Prostate gland (tissue), 2 donors: ENCODE results near the gene GPN2. TPM values are rescaled to one million over a fixed set of nuclear protein-coding genes. Genes with fewer than 3 reads are reported as not detected.
A peak's percentile ranks its signal among the peaks of the same experiment; 100 is the strongest.
"Not testable (repeated sequence)": the region's sequence is repeated elsewhere in the genome, so short reads cannot be mapped to it uniquely, and the experiment has no call there.

Source experiments
- DNase-seq: peaks from one replicate; pipeline ENCODE4 v3.0.0-alpha.2; 2019; ENCODE audit warnings: low spot score
- H3K27ac ChIP-seq, 2 donors: fragments of 200-600 bp; sonication (generic); 2 replicates each; pipeline ENCODE4 v1.5.1; 2017 to 2019
- H3K27me3 ChIP-seq: fragments of 200-600 bp; sonication (generic); replicated peaks from 2 replicates; pipeline ENCODE4 v1.5.1; 2019; ENCODE audit not compliant: insufficient read depth
- H3K36me3 ChIP-seq, 2 donors: fragments of 200-600 bp; sonication (generic); 1 replicate in 1 of 2; 2 replicates in 1 of 2; pipeline versions ENCODE4 v1.5.1 to v1.8.1; 2017 to 2019
- H3K4me1 ChIP-seq: fragments of 200-600 bp; sonication (generic); replicated peaks from 2 replicates; pipeline ENCODE4 v1.5.1; 2019
- H3K4me3 ChIP-seq, 2 donors: fragments of 200-600 bp; sonication (generic); 2 replicates each; pipeline ENCODE4 v1.5.1; 2017 to 2019
- H3K9me3 ChIP-seq: fragments of 200-600 bp; sonication (generic); 2 replicates; pipeline ENCODE4 v1.5.1; 2017
- POLR2A ChIP-seq: fragments of 450-650 bp; IDR thresholded peaks from one replicate; pipeline ENCODE4 v1.6.1; 2016; ENCODE audit warnings: antibody characterized with exemption, mild to moderate bottlenecking
- POLR2AphosphoS5 ChIP-seq: sonication (generic); formaldehyde crosslinking; IDR thresholded peaks from one replicate; pipeline ENCODE4 v1.6.1; 2017; ENCODE audit warnings: antibody characterized with exemption
- WGBS: methylation state at CpG from one replicate; pipeline ENCODE4 v1.1.5; 2018; 5-methylcytosine and 5-hydroxymethylcytosine counted together
- intact Hi-C: fragments of 100-400 bp; cut with DNase I; formaldehyde crosslinking; loops from one replicate; pipeline ENCODE4 v1.14.2; 2022
- total RNA-seq, 2 donors: library from RNA; depleted of rRNA; stranded (reverse); fragments of >200 nt; gene quantifications; one replicate each; pipeline ENCODE4 v1.1.0, GENCODE V29; 2016
- TF ChIP-seq, protein P1 (sequence below), 4 experiments: fragments of 200-600 bp in 2 of 4; fragments of 450-650 bp in 2 of 4; sonication (generic) in 2 of 4; IDR thresholded peaks; 1 replicate in 3 of 4; 2 replicates in 1 of 4; pipeline ENCODE4 v1.5.1; 2016 to 2019; ENCODE audit warnings: antibody characterized with exemption in 4 of 4, mild to moderate bottlenecking in 2 of 4, moderate library complexity in 2 of 4

Gene GPN2
- total RNA-seq, 2 donors from 2014 or later = 15.7 to 26.0 TPM

DNA sequence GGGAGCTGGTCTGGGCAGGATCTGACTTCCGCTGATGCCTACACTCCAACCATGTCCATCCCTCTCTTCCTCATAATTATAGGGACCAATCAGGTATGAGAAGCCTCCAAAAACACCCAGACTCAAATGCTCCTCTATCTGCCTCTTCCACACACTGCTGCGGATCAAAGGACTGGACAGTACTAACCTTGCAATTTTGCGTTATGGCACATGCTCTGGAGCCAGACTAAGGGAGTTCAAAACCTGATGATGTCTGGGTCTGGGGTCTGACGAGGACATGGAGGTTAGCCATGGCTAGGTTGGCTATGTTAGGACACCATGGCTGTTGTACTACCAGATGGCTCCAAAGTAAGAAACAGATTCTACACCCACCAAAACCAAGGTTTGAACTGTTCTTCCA lies 10.3 kb downstream of the GPN2 start:
- intact Hi-C loops = loop anchor here (10.0 kb wide), 1 partner anchor 275 kb away; no protein-coding TSS in a partner anchor

DNA sequence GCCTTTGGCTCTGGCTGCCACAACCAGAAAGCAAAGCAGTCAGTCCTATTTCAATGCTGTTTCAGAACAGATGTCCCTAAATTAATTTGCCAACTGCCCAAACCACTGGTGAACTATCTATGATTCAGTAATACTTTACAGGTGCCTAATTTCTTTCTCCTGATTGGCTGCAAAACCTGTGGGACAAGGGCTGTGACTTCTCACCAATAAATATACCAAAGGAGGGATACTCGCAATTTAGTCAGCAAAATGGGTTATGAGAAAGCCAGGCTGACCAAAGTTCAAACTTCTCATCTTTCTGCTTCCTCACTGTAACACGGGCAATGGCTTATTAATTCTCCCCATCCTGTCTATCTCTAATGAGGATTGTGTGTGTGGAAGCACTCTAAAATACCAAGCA lies 12.8 kb downstream of the GPN2 start:
- intact Hi-C loops = loop anchor here (2.0 to 10.0 kb wide), 2 partner anchors 25 to 273 kb away; no protein-coding TSS in a partner anchor
- no peaks in the 10 kb centered on the region for H3K27me3 ChIP-seq
- peaks cover 0 to 10% of the 10 kb centered on the region in 2 donors for H3K36me3 ChIP-seq
- 33% methylated on average over 2 of the region's 2 CpGs for WGBS
- peaks cover 3% of the 10 kb centered on the region for H3K4me1 ChIP-seq
- no peak overlapping the region for H3K27ac ChIP-seq
- DNase-seq = no peak
- TF ChIP-seq POLR2AphosphoS5 (no peak), POLR2A (no peak)
- TF ChIP-seq, protein P1, sequence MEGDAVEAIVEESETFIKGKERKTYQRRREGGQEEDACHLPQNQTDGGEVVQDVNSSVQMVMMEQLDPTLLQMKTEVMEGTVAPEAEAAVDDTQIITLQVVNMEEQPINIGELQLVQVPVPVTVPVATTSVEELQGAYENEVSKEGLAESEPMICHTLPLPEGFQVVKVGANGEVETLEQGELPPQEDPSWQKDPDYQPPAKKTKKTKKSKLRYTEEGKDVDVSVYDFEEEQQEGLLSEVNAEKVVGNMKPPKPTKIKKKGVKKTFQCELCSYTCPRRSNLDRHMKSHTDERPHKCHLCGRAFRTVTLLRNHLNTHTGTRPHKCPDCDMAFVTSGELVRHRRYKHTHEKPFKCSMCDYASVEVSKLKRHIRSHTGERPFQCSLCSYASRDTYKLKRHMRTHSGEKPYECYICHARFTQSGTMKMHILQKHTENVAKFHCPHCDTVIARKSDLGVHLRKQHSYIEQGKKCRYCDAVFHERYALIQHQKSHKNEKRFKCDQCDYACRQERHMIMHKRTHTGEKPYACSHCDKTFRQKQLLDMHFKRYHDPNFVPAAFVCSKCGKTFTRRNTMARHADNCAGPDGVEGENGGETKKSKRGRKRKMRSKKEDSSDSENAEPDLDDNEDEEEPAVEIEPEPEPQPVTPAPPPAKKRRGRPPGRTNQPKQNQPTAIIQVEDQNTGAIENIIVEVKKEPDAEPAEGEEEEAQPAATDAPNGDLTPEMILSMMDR (IDR thresholded peaks at IDR 0.05) = no peak
- H3K9me3 ChIP-seq = no peaks in the 10 kb centered on the region
- H3K4me3 ChIP-seq = no peak overlapping the region

More for the DNA sequence above, 10.3 kb downstream of the GPN2 start:
- Histone ChIP-seq H3K27ac (no peak overlapping the region), H3K9me3 (no peaks in the 10 kb centered on the region), H3K4me3 (no peak overlapping the region), H3K4me1 (peaks cover 3% of the 10 kb centered on the region), H3K36me3 (peaks cover 0 to 23% of the 10 kb centered on the region in 2 donors), H3K27me3 (no peaks in the 10 kb centered on the region)
- TF ChIP-seq, protein P1 (IDR thresholded peaks at IDR 0.05) = no peak
- DNase-seq = no peak
- WGBS = 89% methylated on average over 4 of the region's 4 CpGs

DNA sequence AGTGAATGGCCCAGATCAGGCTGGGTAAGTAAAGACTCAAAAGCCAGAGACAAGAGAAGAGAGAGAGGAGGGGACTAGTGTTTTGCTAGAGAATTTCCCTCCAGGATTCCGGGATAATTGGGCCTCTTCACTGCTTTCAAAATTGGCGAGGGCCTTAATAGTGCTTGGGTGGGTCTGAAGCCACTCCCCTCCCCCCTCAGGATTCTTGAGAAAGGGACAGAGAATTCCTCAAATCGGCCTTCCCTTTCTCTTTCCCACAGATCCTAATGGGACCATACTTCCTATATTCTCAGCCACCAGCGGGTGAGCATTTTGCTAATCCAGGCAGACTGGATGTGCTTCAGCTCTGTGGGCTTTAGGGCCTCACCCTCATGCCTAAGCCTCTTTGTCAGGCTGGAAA lies 15.2 kb downstream of the GPN2 start:
- H3K27ac ChIP-seq = no peak overlapping the region
- no peak overlapping the region for H3K4me3 ChIP-seq
- 60% methylated on average over 4 of the region's 4 CpGs for WGBS
- DNase-seq = no peak
- H3K27me3 ChIP-seq = no peaks in the 10 kb centered on the region
- H3K36me3 ChIP-seq = peaks cover 0 to under 1% of the 10 kb centered on the region in 2 donors
- peaks cover 3% of the 10 kb centered on the region for H3K4me1 ChIP-seq
- TF ChIP-seq POLR2A = no peak
- no peak for TF ChIP-seq POLR2AphosphoS5
- TF ChIP-seq, protein P1 (IDR thresholded peaks at IDR 0.05) = no peak
- intact Hi-C loops = loop anchor here (10.0 kb wide), 1 partner anchor 270 kb away; no protein-coding TSS in a partner anchor
- no peaks in the 10 kb centered on the region for H3K9me3 ChIP-seq

DNA sequence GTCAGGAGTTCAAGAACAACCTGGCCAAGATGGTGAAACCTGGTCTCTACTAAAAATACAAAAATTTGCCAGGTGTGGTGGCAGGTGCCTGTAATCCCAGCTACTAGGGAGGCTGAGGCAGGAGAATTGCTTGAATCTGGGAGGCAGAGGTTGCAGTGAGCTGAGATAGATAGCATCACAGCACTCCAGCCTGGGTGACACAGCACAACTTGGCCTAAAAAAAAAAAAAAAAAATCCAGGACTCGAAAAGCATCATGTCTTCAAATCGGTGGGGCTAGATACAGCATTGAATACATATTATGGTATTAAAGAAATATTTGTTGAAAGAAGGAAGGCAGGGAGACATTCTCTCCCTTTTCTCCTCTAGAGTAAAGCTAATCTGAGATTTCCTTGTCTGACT lies 17.0 kb downstream of the GPN2 start:
- H3K27me3 ChIP-seq, H3K4me1 ChIP-seq, H3K9me3 ChIP-seq, H3K27ac ChIP-seq, H3K36me3 ChIP-seq, DNase-seq, H3K4me3 ChIP-seq: not testable (repeated sequence)
- WGBS = 69% methylated on average over 2 of the region's 2 CpGs
- intact Hi-C loops = loop anchor here (10.0 kb wide), 1 partner anchor 268 kb away; no protein-coding TSS in a partner anchor

DNA sequence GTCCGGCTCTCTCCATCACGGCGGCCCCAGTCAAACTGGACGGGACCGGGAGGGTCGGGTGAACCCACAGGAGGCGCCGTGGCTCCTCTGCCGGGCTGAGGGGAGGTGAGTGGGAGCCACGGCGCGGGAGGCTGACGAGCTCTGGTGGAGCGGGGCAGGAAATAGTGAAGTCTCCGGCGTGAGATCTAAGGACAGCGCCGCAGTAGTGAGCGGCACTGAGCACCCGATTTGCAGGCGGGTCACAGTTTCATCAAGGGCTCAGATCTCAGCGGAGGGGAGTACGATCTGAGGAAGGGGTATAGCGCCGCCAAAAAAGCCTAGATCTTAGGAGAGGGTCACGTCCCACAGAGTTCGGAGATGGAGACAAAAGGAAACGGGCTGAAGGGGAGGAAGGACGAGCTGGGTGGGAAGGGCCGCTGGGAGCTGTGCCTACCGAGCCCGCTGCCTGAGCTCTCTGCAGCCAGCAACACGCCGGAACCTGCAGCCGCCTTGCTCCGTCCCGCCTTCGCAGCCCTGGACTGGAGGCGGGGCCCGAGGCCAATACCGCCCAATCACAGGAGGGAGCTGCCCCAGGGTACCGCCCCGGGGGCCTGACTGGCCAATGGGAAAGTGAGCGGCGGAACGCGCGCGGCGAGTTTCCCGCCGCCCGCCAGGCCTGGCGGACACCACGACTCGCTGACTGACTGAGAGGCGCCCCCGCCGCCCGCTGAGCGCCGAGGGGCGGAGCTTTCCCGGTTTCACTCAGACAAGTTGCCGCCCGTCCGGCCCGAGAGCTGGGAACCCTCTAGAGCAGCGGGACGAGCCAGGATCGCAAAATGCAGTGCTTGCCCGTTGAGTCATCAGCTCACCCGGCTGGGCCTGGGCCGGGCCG lies 25.2 kb downstream of the GPN2 start:
- Histone ChIP-seq H3K9me3 (no peaks in the 10 kb centered on the region), H3K36me3 (no peaks in the 10 kb centered on the region), H3K4me1 (peaks cover 7% of the 10 kb centered on the region), H3K27me3 (no peaks in the 10 kb centered on the region), H3K4me3 (peak overlapping the region; percentile 39 to 59), H3K27ac (peak overlapping the region; percentile 99)
- intact Hi-C loops = loop anchor here (10.0 kb wide), 1 partner anchor 170 kb away; the partner anchor contains the start of gene ARID1A
- TF ChIP-seq POLR2A = peak; percentile 95
- TF ChIP-seq POLR2AphosphoS5 = peak; percentile 93
- TF ChIP-seq, protein P1 (IDR thresholded peaks at IDR 0.05) = peak in 2 of 4 experiments; percentile 44 to 52
- under 1% methylated on average over 44 of the region's 75 CpGs for WGBS
- peak; percentile 97 for DNase-seq
